ENCODE results near the gene NFATC3.
"Not testable (repeated sequence)": the region's sequence is repeated elsewhere in the genome, so short reads cannot be mapped to it uniquely, and the experiment has no call there.

Gene NFATC3

DNA sequence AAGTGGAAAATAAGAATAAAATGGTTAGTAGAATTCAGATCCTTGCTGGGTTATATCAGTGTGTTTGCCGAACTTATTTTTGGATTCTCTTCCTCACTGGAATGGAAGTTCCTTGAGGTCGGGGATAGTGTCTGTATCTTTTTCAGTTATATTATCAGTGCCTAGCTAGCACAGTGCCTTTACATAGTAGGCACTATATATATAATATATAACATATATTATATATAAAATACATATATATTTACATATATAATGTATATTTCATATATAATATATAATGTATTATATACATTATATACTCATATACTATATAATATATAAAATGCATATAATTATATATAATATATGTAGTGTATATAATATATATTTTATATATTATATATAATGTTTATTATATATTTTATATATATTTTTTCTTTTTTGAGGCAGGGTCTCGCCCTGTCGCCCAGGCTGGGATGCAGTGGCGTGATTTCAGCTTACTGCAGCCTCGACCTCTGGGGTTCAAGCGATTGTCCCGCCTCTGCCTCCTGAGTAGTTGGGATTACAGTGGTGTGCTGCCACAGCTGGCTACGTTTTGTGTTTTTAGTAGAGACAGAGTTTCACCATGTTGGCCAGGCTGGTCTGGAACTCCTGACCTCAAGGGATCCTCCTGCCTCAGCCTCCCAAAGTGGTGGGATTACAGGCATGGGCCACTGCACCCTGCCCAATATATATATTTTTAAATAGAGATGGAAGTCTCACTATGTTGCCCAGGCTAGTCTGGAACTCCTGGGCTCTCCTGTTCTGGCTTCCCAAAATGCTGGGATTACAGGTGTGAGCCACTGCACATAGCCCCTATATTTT lies 3.2 kb downstream of the NFATC3 start:
- FAIRE-seq (no peak), DNase-seq (ENCODE audit: low spot score) (no peak)

DNA sequence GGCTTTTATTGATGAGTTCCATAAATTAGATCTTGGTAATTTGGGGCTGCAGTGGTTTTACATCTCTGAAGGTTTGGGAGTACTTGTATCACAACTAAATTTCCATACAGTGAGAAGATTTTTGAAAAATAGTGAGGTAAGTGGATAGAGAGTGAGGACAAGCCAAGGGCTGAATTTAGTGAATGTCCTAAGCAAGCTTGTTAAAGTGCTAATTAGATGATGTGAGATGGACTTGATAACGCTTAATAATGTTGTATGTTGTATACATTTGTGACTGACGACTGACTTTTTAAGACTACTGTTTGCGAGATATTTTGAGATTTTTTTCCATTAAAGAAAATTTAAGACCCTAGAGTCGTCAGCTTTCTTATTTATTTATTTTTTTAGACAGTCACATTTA lies 3.9 kb downstream of the NFATC3 start:
- DNase-seq (ENCODE audit: low spot score): no peak
- no peak for FAIRE-seq

GRCh38 chr16:68090130-68090529 lies 5.0 kb downstream of the NFATC3 start:
- DNase-seq (ENCODE audit: low spot score) (no peak), FAIRE-seq (no peak)

GRCh38 chr16:68090533-68090932 lies 5.4 kb downstream of the NFATC3 start:
- FAIRE-seq: no peak
- DNase-seq (ENCODE audit: low spot score): no peak

DNA sequence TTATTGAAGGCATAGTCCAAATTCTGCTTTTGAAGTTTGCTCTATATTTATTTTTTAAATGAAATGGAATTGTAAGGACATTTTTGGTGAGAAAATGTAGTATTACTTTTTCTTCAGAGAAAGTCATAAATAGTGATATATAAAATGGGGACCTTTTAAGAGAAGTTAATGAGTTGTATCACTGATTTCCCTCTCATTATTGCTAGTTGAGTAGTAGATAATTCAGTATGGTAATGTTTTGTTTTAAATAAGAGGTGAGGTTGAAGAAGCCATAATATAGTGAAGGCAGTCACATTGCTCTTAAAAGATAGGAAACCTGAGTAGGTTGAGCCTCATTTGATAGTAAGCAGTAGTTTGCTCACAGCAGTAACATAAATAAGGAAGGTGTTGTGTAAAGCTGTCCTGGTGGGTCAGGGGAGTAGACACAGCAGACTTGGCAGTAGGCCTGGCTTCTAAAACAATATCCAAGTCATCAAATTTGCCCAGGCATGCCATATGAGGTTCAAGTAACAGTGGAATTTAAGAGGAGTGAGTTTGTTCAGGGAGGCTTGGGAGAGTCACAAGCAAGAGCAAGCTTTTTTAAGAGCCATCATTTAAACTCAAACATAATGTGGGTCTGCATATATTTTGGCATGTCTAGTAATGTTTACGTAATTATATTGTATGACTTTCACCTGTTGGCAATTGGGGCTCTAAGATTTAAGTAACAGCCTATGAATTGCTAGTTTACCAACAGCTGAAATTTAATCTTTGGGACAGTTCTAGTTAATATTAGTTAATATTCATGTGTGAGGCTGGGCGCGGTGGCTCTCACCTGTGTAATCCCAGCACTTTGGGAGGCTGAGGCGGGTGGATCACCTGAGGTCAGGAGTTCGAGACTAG lies 6.5 kb downstream of the NFATC3 start:
- FAIRE-seq: no peak
- DNase-seq (ENCODE audit: low spot score): peak; percentile 44

GRCh38 chr16:68092275-68092674 lies 7.1 kb downstream of the NFATC3 start:
- not testable (repeated sequence) for FAIRE-seq; DNase-seq (ENCODE audit: low spot score)

DNA sequence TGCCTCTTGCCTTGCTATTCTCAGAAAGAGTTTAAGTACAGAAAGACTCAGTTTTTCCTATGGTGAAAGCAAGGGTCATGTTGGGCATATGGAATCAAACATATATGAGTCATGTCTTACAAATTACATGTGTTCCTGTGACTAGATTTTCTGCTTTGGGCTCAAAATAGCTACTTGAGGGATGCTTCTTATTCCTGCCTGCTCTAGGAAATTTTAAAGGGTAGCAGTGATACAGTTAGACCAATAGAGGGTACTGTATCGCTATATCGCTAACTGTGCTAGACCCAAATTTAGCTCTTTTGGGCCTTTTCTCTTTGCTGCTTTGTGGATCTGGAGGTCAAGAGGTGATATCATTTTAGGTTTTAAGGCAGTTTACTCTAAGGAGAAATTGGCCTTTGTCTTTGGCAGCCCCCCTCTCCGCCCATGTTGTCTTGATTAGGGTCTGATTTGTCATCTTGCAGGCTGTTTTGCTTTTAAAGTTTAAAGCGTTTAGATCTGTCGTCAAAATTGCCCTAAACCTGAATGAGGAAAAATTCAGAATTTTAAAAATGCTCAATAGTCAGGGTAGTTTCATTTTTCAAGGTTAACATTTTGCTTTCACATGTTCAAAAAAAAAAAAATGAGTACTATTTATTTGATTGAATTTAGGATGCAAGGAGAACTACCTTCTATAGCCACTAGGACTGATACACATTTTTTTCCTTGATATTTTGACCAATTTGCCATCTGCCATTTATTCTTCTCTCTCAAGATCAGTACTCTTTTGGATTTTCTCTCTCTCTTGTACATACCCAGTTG lies 8.8 kb downstream of the NFATC3 start:
- FAIRE-seq: no peak
- no peak for DNase-seq (ENCODE audit: low spot score)

DNA sequence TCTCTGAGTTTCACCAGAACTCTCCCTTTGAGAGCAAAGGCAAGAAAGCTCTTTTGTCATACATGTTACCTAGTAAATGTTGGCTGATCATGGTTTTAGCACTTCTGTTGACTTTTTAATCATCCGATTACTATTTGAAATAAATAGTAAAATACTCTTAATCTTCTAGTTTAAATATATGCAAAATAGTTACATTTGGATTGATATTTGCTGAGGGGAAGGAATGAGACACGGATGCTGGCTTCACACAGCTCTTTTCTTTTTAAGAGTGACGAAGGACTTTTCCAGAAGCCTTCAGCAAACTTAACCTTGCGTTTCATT lies 9.4 kb downstream of the NFATC3 start:
- FAIRE-seq (no peak), DNase-seq (ENCODE audit: low spot score) (no peak)

DNA sequence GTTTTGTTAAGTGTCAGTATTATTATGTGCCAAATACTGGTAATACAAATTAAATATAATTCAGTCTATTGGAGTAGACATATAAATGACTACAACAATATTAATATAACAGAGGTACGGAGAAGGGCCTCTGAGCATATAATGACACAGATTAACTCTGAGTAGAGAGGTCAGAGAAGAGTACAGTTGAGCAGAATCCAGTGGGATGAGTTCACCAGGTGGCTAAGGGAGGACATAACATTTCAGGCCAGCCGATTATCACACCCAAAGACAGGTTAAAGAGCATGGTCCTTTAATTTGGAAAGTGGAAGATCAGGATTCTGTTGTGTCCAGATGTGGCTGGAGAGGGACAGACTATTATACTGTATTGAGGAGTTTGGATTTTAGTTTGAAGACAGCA lies 11.3 kb downstream of the NFATC3 start:
- no peak for DNase-seq (ENCODE audit: low spot score)
- FAIRE-seq: no peak

DNA sequence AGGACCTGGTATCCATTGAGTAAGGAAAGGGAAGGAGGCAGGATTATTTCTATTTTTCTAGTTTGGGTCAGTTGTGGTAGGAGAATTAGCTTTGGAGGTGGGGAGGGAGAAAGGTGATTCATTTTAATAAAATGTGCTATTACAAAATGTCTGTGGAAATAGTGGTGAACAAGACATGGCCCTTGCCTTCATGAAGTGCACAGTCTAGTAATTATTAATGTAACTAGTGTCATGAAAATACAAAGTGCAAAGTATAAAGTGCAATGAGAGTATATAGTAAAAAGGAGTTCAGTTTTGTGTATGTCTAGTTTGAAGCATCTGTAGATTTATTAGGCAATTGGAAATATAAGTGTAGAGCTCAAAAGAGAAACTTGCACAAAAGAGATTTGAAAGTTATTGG lies 11.9 kb downstream of the NFATC3 start:
- DNase-seq (ENCODE audit: low spot score) (no peak), FAIRE-seq (no peak)

GRCh38 chr16:68097895-68098294 lies 12.7 kb downstream of the NFATC3 start:
- DNase-seq (ENCODE audit: low spot score) (no peak), FAIRE-seq (no peak)

GRCh38 chr16:68100488-68100887 lies 15.3 kb downstream of the NFATC3 start:
- FAIRE-seq (no peak), DNase-seq (ENCODE audit: low spot score) (no peak)

- DNase-seq (ENCODE audit: low spot score): no peak
- no peak for FAIRE-seq
Measured at GRCh38 chr16:68105611-68106010, 20.4 kb downstream of the NFATC3 start.

DNA sequence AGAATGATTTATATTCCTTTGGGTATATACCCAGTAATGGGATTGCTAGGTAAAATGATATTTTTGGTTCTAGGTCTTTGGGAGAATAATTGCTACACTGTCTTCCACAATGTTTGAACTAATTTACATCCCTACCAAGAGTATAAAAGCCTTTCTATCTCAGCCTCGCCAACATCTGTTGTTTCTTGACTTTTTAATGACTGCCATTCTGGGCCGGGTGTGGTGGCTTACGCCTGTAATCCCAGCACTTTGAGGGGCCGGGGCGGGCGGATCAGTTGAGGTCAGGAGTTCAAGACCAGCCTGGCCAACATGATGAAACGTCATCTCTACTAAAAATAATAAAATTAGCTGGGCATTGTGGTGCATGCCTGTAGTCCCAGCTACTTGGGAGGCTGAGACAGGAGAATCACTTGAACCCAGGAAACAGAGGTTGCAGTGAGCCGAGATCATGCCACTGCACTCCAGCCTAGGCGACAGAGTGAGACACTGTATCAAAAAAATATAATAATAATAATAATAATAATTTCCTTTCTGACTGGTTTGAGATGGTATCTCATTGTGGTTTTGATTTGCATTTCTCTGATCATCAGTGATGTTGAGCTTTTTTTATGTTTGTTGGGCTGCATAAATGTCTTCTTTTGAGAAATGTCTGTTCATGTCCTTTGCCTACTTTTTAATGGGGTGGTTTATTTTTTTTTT lies 22.2 kb downstream of the NFATC3 start:
- DNase-seq (ENCODE audit: low spot score); FAIRE-seq: not testable (repeated sequence)

DNA sequence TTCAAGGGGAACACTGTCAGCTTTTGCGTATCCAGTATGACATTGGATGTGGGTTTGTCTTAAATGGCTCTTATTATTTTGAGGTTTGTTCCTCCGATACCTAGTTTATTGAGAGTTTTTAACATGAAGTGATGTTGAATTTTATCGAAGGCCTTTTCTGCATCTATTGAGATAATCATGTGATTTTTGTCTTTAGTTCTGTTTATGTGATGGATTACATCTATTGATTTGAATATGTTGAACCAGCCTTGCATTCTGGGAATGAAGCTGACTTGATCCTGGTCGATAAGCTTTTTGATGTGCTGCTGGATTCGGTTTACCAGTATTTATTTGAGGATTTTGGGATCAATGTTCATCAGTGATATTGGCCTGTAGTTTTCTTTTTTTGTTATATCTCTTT lies 24.0 kb downstream of the NFATC3 start:
- DNase-seq (ENCODE audit: low spot score); FAIRE-seq: not testable (repeated sequence)

DNA sequence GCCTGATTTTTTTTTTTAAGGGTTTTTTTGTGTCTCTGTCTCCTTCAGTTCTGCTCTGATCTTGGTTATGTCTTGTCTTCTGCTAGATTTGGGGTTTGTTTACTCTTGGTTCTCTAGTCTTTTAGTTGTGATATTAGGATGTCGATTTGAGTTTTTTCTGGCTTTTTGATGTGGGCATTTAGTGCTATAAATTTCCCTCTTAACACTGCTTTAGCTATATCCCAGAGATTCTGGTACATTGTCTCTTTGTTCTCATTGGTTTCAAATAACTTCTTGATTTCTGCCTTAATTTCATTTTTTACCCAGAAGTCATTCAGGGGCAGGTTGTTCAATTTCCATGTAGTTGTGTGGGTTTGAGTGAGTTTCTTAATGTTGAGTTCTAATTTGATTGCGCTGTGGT lies 25.4 kb downstream of the NFATC3 start:
- FAIRE-seq; DNase-seq (ENCODE audit: low spot score): not testable (repeated sequence)

GRCh38 chr16:68111379-68111778 lies 26.2 kb downstream of the NFATC3 start:
- DNase-seq (ENCODE audit: low spot score): no peak
- FAIRE-seq: no peak

GRCh38 chr16:68113059-68113761 lies 28.0 kb downstream of the NFATC3 start:
- DNase-seq (ENCODE audit: low spot score): no peak

DNA sequence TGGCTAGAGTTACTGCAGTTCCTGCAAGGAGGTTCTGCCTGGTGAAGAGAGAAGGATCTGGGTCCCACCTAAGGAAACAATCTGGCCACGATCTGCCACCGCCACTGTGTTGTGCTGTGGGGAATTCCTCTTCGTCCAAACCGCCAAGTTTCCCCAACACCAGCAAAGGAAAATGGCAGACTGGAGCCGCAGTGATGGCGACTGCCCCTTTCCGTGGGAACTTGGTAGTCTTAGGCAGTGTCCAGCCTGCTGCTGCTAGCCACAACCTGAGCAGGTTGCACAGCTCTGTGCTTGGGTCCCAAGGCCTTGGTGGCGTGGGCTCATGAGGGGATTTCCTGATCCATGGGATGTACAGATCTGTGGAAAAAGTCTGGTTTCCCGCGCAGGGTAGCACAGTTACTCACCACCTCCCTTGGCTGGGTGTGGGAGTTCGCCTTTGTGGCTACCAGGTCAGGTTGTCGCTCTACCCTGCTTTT lies 28.6 kb downstream of the NFATC3 start:
- DNase-seq (ENCODE audit: low spot score): no peak
- no peak for FAIRE-seq

More at GRCh38 chr16:68113059-68113761, 28.0 kb downstream of the NFATC3 start:
- FAIRE-seq: no peak

DNA sequence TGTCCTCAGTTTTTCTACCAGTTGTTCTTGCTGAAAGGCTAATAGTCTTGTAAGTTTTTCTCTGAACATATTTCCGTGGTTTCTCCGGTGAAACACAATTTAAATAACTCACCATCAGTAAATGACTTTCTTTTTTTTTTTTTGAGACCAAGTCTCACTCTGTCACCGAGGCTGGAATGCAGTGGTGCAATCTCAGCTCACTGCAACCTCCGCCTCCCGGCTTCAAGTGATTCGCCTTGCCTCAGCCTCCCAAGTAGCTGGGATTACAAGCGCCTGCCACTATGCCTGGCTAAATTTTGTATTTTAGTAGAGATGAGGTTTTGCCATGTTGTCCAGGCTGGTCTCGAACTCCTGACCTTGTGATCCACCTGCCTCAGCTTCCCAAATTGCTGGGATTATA lies 29.8 kb downstream of the NFATC3 start:
- DNase-seq (ENCODE audit: low spot score); FAIRE-seq: not testable (repeated sequence)

Data from urothelium cell line (cell line).